Melanocyte of skin (primary cell): ENCODE measurements around the gene CNTN5. TPM values are rescaled to one million over a fixed set of nuclear protein-coding genes. Genes with fewer than 3 reads are reported as not detected.

Experiments used
- total RNA-seq, 2 donors: library from RNA; depleted of rRNA; stranded (reverse); fragments of >200 nt; gene quantifications; 2 replicates each; pipeline ENCODE4 v1.2.3, GENCODE V29; 2012

The CNTN5 gene
- total RNA-seq: not detected

GRCh38 chr11:99020352-99021225, at the start of gene CNTN5:
Gene CNTN5 (plus strand): TSS chr11:99020949.

